Stimulated activated CD4-positive, alpha-beta T cell treated with anti-CD3 and anti-CD28 coated beads, Interleukin-4, amount 100 ng/mL, for 24 hours (primary cell): Measurements from ENCODE around the gene SNX21.
"Not testable (repeated sequence)": the region's sequence is repeated elsewhere in the genome, so short reads cannot be mapped to it uniquely, and the experiment has no call there.

Experiments
- DNase-seq: peaks from one replicate; pipeline ENCODE4 v3.0.0-alpha.2; 2020

SNX21 gene

GRCh38 chr20:45851501-45851900, 17.9 kb downstream of the SNX21 start:
- DNase-seq: no peak

DNA sequence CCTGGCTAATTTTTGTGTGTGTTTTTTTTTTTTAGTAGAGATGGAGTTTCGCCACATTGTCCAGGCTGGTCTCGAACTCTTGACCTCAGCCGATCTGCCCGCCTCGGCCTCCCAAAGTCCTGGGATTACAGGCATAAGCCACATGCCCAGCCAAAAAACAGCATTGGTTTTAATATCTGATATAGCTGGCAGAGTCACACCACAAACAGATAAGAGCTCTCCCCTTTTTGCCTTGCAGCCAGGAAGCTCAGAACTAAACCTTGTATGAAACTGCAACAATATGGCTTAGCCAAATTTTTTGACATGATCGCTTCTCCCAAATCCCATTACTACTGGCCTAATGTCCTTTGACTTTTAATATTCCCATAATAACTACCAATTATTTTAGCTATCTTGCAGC, 18.7 kb downstream of the SNX21 start:
- no peak for DNase-seq

DNA sequence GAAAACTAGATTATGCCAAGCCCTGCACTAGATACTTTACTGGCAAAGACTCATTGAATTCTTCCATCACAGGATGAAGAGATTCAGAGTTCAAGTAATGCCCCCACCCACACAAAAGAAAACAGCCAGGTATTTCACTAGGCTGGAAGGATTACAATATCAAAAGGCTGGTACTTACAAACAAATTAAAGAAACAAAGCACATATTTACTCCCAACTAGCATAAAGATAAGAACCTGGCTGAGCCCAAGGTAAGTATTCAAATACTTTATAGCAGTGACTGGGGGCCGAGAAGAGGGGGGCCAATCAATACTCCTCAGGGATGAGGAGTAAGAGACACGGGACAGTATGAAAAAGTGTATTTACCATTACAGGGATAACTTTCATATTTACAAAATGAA, 19.9 kb downstream of the SNX21 start:
- no peak for DNase-seq

DNA sequence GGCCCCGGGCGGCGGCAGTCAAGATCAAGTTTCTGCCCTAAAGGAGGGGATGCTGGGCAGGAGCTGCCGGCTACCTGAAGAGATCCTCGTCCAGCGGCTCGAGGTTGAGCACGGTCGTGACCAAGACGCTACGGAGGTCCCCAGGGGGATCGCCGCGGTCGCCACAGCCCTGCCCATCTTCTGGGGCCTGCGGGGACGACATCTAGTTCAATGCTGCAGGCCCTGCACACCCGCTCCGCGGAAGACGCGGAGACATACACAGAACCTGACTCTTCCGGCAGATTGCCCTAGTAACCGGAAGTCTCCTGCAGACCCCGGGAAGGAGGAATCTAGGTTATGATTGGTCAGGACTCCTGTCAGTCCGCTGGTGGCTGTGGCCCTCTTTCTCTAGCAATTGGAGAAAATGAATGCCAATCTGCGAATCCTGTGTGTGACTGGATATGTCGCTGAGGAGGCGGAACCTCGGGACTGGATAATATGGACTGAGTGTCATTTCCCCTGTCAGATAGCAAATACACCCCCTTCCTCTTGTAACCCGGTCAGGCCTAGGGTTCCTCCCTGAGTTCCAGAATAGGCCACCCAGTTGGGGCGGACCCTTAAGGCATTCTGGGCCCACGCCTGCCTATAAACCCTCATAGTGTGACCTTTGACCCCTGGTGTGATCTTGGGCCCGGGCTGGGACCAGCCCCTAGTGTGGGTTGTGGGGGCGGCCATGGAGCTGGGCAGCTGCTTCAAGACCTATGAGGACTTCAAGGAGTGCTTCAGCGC, 23.7 kb downstream of the SNX21 start, which contains the start of the genes ACOT8 and ZSWIM3:
ACOT8 (minus strand) TSS at position 279 of the 768 bp plus-strand sequence; CDS start at position 202, 77 bp downstream.
ZSWIM3 (plus strand) TSS at position 501 of the 768 bp plus-strand sequence; CDS start at position 713, 212 bp downstream.
- DNase-seq: peak; percentile 98

GRCh38 chr20:45857882-45858216, 24.2 kb downstream of the SNX21 start:
- peak; percentile 40 for DNase-seq

GRCh38 chr20:45859916-45860315, 26.3 kb downstream of the SNX21 start:
- no peak for DNase-seq

- no peak for DNase-seq
Measured at GRCh38 chr20:45860560-45861220, 27.1 kb downstream of the SNX21 start.

GRCh38 chr20:45861221-45862075, 27.8 kb downstream of the SNX21 start:
- no peak for DNase-seq

DNA sequence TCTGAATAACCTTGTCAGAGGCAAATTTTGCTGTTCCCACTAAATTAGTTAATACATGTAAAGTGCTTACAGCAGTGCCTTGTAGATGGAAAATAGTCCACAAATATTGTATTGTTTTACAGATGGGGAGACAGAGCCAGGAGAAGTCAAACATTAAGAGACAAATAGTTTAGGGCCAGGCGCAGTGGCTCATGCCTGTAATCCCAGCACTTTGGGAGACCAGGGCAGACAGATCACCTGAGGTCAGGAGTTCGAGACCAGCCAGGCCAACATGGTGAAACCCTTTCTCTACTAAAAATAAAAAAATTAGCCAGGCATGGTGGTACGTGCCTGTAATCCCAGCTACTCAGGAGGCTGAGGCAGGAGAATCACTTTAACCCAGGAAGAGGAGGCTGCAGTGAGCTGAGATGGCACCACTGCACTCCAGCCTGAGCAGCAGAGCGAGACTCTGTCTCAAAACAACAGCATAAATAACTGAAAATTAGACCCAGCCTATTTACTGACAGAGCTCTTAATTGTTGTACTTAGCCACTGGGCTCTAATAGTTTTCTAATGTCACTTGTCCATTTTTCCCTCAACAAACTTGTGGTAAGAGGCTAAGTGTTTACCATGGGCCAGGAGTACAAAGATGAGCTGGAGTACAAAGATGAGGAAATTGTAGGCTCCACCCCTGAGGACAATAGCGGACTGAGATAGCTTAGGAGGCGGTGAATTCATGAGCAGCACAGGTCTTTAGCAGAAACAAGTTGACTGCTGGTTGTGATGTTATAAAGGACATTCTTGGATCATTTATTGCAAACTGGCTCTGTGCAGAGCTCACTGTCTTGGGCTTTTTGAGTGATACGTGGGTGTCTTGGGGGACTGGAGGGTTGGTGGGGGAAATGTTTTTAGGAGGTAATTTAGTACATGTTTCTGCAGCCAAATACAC, 30.2 kb downstream of the SNX21 start:
- no peak for DNase-seq

DNA sequence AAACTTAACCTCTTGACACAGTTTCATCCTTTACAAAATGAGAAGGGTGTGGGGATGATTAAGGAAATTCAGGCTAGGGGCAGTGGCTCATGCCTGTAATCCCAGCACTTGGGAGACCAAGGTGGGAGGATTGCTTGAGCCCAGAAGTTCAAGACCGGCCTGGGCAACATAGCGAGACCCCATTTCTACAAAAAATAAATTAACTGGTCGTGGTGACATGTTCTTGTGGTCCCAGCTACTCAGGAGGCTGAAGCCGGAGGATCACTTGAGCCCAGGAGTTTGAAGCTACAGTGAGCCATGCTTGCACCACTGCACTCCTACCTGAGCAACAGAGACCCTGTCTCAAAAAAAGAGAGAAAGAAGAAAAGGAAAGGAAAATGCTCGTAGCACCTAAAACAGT, 32.9 kb downstream of the SNX21 start:
- no peak for DNase-seq

DNA sequence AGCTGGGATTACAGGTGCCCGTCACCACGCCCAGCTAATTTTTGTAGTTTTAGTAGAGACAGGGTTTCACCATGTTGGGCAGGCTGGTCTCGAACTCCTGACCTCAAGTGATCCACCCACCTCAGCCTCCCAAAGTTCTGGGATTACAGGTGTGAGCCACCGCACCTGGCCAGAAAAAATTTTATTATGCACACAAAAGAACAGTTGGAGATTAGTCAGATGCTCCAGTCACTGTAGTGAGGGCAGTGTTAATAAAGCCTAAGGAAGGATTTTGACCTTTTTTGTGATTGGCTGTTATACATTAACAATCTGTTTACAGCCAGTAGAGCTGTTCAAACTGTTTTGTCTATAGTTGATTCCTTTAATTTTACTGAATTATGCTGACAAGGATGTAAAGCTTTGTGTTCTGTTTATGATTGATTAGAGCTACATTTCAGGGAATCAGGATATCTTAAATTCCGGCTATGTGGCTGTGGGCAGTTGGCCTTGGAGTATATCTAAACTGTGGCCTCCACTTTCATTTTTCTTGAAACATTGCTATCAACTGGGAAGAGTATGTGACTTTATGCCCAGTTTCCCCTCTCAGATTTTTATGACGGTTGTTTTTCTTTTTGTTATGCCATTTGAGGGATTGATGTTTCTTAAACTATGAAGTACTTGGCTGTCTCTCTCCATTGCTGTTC, 33.7 kb downstream of the SNX21 start:
- DNase-seq: no peak

DNA sequence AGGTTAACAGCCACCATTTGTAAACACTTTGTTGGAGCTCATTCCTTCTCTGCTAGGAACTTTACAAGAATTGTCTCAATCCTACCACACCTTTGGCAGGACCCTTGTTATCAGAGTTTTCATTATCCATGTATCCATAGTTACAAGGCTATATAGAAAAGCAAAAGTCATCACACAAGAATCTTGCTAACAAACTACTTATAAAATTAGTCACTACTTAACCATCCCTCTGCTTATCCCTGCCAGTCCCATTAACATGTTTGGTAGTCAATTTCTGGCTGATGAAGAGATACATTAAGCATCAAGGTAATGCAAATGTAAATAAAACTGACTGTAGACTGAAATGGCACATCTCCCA, 34.2 kb downstream of the SNX21 start:
- DNase-seq: no peak

DNA sequence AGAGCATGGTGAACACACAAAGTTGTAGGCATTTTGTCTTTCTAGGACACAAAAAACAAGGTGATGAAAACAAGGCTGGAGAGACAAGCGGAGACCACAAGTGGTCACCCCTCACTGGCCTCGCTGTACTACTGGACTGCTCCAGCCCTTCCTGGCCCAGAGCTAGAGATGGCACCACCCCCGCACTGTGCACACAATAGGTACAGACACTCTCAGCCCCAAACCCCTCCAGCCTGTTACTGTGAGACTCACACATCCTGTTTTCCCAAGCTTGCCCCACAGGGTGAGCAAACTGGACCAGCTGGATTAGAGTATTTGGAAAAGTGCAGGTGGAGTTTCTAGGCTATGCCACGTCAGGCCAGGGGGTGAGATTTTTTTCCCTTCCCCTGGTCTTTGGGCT, 39.0 kb downstream of the SNX21 start:
- no peak for DNase-seq

GRCh38 chr20:45873409-45874103, 40.0 kb downstream of the SNX21 start:
- DNase-seq: no peak

DNA sequence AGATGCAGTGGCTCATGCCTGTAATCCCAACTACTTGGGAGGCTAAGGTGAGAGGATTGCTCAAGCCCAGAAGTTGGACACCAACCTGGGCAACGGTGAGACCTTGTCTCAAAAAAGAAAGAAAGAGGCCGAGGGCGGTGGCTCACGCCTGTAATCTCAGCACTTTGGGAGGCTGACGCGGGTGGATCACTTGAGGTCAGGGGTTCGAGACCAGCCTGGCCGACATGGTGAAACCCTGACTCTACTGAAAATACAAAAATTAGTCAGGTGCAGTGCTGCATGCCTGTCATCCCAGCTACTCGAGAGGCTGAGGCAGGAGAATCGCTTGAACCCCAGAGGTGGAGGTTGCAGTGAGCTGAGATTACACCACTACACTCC, 40.5 kb downstream of the SNX21 start:
- DNase-seq: not testable (repeated sequence)

DNA sequence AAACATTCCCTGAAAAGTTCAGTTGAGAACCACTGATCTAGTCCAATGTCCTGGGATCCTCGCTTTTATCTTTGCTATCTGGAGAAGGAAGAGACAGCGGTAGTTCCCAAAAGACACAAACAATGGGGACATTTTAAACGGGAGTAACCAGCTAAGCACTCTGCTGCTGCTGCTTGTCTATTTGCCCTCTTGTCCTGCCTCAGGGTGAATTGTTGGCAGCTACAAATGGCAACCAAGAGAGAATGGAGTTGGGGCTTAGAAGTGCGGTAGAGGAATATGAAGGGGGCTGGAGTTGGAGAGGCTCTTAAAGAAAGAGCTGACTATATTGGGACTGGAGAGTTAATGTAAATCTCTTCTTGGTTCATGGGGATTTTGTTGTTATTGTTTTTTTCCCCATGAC, 41.0 kb downstream of the SNX21 start:
- no peak for DNase-seq

DNA sequence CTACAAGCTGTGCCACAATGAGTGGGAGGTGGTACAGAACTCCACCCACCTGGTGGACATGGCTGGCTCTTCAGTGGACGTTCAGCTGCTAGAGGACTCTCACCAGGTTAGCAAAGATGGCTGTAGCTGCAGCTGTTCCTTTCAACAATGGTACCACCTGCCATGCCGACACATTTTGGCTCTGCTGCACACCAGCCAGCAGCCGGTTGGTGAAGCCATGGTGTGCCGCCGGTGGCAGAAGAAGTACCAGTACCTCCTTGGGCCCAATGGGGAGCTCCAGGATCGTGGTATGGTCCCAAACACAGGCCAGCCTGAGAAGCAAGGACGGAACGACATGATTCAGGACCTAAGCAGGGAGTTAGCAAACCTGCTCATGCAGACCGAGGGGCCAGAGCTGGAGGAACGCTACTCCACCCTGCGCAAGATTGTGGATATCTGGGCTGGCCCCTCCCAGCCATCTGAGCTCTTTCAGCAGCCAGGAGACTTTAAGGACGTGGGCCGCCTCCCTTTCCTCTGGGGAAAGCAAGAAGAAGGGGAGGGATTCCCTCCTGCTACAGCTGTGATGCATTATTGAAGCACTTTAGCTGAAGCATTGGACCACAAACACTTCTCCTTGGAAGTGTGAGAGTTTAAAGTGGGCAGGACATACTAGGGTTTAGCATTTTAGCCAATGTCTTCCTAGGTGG, 44.6 kb downstream of the SNX21 start:
- no peak for DNase-seq

DNA sequence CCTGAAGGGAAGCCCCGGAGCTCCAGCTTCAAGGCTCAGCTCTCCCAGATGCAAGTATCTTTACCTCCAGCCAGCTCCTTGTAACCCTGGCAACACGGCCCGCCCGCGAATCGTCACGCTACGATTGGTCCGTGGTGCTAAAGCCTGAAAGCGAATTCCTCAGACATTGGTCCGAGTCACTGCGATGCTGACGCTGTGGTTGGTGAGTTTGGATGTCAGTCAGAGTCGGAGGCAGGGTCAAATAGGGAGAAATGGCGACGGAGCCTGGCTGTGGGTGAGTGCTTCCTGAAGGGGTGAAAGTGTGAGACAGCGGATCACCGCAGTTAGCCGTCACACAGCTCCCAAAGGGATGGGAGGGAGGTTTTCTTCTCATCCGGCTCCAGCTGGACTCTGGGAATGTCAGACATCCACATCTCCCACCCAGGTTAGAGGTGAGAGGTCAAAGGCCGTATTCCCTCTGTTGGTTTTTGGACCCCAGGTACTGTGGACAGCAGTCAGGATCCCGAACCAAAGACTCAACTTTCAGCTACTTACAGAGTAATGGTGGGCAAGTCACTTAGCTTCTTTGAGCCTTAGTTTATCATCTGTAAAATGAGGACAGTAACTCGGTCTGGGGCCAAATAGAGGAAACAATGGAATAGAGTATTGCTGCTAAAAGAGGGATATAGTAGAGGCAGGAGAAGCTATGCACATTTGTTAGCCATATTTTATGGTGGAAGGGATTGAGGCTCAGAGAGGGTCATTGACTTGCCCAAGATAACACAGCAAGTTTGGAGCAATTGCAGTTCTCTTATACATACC, 47.6 kb downstream of the SNX21 start, which contains the start of gene ZSWIM1:
ZSWIM1 (plus strand) TSS at position 240 of the 801 bp plus-strand sequence. CDS start 1,366 bp downstream, outside the sequence.
- peak; percentile 99 for DNase-seq

DNA sequence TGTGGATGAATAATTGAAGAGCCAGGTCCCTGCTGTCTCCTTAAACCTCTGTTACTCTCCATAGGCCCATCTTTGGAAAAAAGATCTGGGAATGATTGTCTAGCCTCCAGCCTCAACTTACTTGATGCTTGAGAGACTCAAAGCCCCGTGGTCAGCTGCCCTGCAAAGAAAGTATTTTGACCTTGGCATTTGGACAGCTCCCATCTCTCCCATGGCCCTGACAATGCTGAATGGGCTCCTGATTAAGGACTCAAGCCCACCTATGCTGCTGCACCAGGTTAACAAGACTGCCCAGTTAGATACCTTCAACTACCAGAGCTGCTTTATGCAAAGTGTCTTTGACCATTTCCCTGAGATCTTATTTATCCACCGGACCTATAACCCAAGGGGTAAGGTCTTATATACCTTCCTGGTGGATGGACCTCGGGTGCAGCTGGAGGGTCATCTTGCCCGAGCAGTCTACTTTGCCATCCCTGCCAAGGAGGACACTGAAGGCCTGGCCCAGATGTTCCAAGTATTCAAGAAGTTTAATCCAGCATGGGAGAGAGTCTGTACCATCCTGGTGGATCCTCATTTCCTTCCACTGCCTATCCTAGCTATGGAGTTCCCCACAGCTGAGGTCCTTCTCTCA, 49.0 kb downstream of the SNX21 start:
- no peak for DNase-seq
